ENCODE measurements around the gene ZBED3.

DNA sequence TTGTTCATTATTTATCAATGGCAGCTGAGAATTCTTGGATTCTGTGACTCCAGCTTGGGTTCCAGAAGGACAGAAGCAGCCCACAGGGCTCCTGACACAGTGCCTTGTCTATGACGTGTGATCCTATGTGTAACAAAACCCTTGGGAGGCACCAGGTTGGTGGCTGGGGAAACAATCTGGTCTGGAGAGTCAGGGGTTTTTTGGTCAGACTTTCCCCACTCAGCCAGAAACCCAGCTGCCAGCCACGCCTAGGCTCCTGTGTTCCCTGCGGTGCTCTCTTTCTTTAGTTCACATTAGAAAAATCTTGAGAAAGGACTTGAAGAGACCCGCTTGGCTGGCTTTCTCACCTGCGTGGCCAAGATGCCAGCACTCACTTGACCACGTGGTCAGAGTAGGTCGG, 15.5 kb upstream of the ZBED3 start:
- TF ChIP-seq CTCF (IDR thresholded peaks at IDR 0.05; ENCODE audit: low read depth, low read length) (no peak), MYC (IDR thresholded peaks at IDR 0.05; ENCODE audit: low read depth, low read length) (no peak)

Measured in NB4 (cell line).